ENCODE data around the gene ANKRD11.
"Not testable (repeated sequence)": the region's sequence is repeated elsewhere in the genome, so short reads cannot be mapped to it uniquely, and the experiment has no call there.

ANKRD11 gene

DNA sequence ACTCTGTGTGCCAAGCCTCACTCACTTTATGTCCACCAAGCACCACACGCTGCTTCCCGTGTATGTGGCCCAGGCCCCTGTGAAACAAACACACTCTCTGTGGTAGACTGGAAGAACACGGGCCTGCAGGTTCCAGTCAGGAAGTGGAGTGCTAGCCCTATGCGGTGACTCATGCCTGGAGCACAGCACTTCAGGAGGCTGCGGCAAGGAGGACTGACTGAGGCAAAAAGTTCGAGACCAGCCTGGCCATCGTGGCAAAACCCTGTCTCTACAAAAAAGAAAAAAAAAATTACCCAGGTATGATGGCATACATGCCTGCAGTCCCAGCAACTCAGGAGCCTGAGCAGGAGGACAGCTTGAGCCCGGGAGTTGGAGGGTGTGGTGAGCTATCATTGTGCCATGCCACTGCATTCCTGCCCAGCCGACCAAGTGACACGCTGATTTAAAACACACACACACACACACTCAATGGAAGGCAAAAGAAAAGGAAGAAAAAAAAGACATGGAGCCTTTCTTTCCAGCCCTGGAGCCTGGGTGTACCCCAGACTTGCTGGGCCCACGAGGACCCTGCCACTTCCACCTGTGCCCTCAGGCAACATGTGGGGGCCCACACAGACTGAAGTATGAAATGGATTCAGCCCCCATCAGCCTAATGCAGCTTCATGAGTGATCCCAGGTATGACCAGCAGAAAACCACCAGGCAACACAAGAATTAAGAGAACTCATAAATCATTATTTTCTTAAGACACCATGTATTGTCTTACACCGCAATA lies 126.6 kb downstream of the ANKRD11 start:
- DNase-seq (ENCODE audit: low spot score) = peak; percentile 74

GRCh38 chr16:89362540-89363223 lies 127.7 kb downstream of the ANKRD11 start:
- not testable (repeated sequence) for DNase-seq (ENCODE audit: low spot score)

DNA sequence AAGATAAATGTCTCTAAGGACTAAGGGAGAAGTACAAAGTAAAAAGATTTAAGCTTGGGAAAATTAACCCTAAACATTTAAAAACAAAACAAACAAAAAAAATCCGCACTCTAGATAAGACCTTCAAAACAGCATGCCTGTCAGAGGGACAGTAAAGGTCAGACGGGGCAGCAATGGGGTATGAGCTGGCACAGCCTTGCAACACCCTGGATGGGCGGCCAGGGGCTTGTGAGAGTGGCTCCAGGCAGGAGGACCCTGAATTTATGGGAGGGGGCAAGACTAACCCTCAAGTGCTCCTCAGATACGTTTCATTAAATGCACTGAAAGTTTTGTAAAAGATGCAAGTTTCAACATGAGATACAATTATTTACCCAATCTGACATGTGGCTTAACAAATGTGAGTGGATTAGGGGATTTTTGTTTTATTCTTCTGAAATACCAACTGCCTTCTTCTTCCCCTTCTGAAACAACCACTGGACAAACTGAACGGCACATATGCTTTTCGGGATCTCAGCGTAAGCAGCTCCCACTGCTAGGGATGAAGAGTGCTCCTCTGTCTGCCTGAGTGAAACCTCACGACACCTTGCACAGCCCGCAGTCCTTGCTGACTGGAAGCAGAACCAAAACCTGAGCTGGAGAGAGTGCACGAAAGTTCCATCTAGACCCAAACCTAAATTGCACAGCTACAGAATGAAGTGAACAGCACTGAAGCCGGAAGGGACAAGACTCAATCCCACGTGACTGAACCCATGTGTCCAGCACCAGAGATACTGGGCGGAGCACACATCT lies 128.4 kb downstream of the ANKRD11 start:
- no peak for DNase-seq (ENCODE audit: low spot score)

- DNase-seq (ENCODE audit: low spot score) = no peak
Measured at GRCh38 chr16:89360760-89361435, 129.5 kb downstream of the ANKRD11 start.

DNA sequence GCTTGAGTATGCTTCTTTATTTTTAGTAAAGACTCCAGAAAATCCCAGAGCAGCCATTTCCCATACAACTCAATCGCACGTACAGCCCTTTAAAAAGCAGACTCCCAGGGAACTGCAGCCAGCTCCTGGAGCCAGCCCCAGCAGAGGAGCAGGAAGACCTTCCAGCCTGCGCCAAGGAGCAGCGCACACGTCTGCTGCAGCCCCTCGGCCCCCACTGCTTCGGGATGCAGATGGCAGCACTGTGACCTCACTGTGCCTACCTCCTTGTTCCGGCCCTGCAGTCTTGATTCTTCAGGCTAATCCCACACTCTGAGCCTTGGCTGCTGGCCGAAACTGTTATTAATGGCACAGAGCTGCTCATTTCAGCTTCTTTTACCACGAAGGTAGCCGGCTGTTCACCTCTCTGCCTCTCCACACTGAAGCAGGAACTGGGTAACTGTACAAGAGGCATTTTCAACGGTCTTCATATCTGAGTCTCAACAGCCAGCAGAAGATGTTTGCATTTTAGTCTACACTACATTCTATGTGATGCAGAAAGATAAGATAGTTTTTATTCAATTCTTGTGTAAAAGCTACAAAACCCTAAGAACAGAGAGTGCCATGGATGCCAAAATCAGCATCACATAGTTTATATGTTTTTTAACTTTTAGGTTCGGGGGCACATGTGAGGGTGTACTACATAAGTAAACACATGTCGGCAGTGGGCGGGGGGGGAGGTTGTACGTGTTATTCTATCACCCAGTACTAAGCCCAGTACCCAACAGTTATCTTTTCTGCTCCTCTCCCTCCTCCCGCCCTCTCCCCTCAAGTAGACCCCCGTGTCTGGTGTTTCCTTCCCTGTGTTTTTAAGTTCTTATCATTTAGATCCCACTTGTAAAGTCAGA lies 130.9 kb downstream of the ANKRD11 start:
- DNase-seq (ENCODE audit: low spot score) = no peak

GRCh38 chr16:89358030-89359005 lies 132.0 kb downstream of the ANKRD11 start:
- DNase-seq (ENCODE audit: low spot score) = no peak

DNA sequence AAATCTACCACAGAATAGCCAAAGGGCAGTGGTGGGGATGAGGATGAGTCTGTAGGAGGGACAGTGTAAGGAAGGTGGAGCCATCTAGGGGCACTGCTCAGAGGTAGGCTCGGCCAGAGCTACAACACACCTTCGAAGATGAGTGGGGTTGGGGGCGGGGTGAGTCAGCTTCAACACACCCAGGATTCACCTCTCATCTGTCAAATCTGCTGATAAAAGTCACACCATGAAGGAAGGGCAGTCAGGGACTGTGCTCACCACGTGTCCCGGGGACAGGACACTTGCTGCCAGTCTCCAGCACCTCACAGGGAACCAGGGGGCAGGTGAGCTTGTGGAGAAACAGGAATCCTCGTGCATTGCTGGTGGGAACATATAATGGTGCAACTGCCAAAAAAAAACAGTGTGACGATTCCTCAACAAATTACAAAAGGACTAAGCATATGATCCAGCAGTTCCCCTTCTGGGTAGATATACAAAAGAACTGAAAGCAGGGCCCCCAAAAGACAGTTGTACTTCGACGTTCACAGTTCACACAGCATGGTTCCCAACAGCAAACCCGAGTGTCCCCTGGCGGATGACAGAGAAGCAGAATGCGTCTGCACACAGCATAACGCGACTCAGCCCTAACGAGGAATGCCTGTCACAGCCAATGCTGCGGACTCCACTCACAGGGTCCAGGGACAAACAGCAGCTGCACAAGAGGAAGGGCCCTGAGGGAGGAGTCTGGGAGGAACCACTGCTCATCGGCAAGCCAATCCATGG lies 133.1 kb downstream of the ANKRD11 start:
- DNase-seq (ENCODE audit: low spot score) = no peak

DNA sequence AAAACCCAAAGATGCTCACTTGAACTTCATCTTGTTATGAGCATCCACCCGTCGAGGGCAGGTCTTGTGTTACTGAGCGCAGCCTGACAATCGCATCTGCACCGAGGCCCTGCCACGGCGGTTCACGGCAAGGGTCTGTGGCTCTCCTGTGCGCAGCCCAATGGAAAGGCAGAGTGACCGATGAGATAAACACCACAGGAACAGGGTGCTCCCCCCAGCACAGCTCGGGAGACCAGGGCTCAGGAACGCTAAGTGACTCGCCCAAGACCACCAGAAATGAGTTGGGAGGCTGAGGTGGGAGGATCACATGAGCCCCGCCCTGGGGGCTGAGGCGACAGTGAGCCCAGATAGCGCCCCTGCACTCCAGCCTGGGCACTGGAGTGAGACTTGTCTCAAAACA lies 134.7 kb downstream of the ANKRD11 start:
- no peak for DNase-seq (ENCODE audit: low spot score)

- DNase-seq (ENCODE audit: low spot score) = no peak
Measured at GRCh38 chr16:89355007-89355406, 135.4 kb downstream of the ANKRD11 start.

DNA sequence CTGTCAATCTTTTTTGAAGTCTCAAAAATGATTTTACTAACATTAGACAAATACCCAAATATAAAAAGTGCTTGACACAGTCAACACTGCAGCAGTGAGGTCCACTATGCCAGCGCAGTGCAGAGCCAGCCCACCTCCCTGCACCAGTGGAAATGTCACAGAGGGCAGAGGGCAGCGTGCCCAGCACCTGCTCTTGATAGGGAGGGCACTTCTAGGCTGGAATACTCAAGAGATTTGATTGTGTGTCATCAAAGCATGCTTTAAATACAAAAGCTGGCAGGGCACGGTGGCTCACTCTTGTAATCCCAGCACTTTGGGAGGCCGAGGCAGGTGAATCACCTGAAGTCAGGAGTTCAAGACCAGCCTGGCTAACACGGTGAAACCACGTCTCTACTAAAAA lies 136.0 kb downstream of the ANKRD11 start:
- DNase-seq (ENCODE audit: low spot score) = no peak

GRCh38 chr16:89352091-89352681 lies 138.2 kb downstream of the ANKRD11 start:
- no peak for DNase-seq (ENCODE audit: low spot score)

DNA sequence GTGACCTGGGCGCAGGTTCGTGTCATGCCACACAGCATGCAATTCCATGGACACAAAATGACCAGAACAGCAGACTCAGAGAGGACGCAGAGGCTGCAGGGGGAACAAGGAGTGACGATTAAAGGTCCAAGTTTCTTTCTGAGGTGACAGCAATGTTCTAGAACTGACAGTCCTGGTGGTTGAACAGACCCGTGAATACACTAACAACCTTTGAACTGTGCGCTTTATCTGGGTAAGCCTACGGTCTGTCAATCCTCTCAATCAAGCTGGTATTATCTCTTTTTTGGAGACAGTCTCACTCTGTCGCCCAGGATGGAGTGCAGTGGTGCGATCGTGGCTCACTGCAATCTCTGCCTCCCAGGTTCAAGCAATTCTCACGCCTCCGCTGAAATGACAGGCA lies 138.7 kb downstream of the ANKRD11 start:
- no peak for DNase-seq (ENCODE audit: low spot score)

DNA sequence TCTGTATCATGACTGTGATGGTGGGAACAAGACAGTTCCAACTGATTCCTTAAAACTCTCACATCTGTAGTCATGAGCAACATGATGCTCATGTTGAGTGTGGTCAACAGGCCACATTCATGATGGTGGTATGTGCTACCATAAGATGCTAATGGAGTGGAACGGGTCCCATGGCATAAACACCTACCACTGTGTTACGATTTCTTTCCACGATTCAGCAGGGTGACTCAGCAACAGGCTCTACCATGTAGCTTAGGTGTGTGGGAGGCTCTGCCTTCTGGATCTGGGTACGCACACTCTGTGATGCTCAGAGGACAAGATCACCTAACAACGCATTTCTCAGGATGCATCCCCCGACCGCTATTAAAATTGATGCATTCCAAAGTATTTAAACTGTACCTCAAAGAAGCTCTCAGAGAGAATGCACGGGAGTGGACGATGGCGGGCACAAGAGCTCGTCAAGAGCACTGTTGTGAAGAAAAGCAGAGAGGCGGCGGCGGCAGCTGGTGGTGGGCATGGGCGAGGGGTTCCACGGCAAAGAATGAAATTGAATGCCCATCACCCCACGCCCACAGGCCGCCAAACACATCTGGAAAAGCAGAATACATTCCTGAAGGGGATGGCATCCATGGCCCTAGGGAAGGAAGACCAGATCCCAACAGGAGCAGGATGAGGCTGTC lies 139.5 kb downstream of the ANKRD11 start:
- no peak for DNase-seq (ENCODE audit: low spot score)

DNA sequence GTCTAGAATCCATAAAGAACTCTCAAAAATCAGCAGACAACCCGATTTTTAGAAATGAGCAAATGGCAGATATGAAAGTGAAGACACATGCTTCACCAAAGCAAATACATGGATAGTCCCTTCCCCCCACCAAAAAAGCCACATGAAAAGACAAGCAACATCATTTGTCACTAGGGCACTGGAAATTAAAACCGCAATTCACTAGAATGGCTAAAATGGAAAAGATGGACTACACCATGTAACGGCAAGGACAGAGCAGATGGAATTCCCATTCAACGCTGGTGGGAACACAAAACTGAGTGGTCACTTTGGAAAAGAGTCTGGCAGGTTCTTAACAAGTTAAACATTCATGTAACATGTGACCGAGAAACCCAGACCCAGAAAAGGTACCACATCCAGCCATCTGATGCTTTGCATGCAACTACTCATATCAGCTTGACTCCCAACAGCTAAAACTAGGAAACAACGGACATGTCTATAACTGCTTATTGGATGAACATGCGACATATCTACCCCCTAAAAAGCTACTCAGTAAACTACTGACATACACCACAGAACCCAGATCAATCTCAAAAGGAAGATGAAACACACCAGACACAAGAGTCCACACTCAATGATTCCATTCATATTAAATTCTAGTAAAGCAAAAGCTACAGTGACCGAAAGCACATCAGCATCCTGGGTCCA lies 140.3 kb downstream of the ANKRD11 start:
- no peak for DNase-seq (ENCODE audit: low spot score)

GRCh38 chr16:89347807-89348206 lies 142.6 kb downstream of the ANKRD11 start:
- no peak for DNase-seq (ENCODE audit: low spot score)

GRCh38 chr16:89346869-89347268 lies 143.5 kb downstream of the ANKRD11 start:
- no peak for DNase-seq (ENCODE audit: low spot score)

DNA sequence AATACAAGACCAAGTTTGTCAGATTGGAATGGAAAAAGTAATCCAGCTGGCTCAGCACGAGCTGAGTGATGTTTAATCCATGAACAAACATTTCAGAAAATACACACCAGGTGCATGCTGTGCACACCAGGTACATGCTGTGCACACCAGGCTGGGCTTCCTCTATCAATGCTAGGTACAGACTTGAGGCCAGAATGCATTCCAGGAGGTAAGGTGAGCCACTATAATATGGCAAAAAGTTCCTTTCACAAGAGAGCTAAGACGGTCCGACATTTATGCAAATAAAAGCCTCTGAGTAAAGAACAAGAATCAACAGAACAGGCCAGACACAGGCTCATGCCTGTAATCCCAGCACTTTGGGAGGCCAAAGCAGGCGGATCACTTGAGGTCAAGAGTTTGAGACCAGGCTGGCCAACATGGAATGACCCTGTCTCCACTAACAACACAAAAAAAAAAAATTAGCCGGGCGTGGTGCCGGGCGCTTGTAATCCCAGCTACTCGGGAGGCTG lies 144.7 kb downstream of the ANKRD11 start:
- no peak for DNase-seq (ENCODE audit: low spot score)
